VCaP (cell line): ENCODE results near the gene SPRED1.

ENCODE experiments used
- H3K27ac ChIP-seq: fragments of 450-650 bp; 2 replicates; pipeline ENCODE4 v1.5.1; 2017
- CTCF ChIP-seq: fragments of 450-650 bp; conservative IDR thresholded peaks from 2 replicates; pipeline ENCODE4 v1.5.1; 2017; ENCODE audit warnings: mild to moderate bottlenecking, moderate library complexity

Gene SPRED1

DNA sequence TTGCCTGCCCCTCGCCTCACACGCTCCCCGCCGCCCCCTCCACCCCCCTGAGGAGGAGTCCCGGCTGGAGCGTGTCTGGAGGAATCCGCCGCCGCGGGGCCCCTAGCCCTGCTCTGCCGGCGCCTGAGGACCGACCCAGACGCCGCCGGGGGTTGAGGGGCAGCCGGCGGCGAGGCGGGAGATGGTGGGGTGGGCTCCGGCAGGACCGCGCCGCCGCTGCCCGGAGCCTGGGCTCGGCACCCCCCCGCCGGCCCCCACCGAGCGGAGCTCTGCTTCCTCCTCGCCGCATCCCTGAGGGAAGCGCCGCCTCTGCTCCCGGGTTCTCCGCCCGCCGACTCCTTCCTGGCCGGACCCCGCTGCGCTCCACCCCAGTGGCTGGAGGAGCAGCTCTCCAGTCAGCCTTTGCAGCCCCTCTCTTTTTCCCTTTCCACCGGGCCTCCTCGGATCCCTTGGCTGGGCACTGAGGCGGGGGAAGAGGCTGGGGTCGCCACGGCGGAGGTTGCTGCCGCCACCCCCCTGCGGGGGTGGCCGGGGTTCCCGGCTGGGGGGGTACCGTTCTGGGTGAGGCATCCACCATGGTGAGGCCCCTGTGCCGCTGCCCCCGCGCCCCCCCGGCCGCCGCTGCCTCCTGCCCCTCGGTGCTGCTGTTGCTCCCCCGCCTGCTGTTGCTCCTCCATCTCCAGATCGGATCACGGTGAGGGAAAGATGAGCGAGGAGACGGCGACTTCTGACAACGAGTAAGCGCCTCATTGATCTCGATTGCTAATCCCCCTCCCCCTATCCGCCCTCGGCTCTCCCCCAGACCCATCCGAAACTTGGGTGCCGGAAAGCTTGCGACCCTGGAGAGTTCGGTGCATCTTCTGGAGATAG lies at the start of gene SPRED1:
Gene SPRED1 (plus strand): TSS at position 356 of the 870 bp plus-strand sequence. CDS start 350 bp downstream, at position 706.
- H3K27ac ChIP-seq = peak within 1 kb of the TSS; percentile 65

DNA sequence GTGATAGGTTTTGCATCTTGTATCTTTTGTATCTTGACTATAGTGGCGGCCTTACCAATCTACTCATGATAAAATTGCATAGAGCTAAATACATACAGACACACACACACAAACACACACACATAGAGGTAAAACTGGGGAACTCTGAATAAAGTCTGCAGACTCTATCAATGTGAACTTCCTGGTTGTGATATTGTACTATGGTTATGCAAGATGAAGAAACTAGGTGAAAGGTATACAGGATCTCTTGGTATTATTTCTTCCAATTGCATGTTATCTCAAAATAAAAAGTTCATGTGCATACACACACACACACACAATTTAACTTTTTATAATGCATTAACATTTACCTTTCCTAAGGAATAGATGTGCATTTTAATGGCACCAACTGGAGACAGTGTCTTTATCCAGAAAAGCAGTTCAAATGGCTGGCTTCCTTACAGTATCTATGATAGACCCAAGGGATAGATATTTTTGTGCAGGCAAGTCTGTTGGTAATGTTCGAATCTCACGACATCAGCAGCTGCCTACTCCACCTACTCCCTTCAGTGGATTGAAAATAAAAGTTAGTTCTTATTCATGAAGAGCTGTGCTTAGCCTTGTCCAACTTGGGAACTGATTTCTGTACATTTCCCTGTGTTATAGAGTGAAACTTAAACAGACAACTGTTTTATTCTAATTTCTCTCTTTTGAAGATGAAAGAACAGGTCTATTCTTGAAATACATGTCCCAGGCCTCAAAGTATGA lies 46.9 kb upstream of the SPRED1 start:
- TF ChIP-seq CTCF = no peak
- no peak overlapping the region for H3K27ac ChIP-seq

More for the DNA sequence above, at the start of gene SPRED1:
- TF ChIP-seq CTCF = no peak

DNA sequence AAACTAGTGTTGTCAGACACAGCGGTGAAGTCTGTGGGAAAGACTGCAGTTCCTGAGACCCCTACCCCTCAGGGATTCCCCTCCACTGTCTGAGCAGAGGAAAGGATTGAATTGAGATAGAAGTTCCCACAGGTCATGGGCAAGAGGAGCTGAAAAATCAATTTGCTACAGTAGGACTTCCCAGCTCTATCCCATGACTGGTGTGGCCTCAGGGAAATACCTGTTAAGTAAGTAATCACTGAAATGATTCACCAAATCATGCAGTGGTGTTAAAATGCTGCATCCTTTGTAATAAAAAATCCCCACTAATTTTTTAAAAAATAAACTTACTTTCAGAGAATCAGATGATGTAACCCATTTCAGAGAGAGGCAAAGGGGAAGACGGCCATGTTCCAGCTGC lies 45.0 kb upstream of the SPRED1 start:
- no peak for TF ChIP-seq CTCF
- no peak overlapping the region for H3K27ac ChIP-seq

DNA sequence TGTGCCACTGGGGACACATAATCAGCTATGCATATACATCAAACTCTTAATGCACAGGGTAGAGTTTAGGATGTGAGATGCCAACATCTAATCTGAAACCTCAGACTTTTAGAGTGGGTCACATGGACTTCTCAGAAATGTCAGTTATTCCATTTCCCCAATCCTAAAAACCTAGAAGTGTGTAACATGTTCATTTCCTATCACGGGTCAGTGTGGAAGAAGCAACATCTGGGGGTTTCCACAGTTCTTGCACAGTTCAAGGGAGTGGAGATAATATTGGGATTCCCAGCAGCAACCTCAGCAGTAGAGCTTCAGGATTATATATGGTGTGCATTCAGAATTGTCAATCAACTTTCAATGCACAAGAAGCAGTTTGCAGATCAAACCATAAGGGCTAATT lies 44.4 kb upstream of the SPRED1 start:
- H3K27ac ChIP-seq = no peak overlapping the region
- no peak for TF ChIP-seq CTCF

DNA sequence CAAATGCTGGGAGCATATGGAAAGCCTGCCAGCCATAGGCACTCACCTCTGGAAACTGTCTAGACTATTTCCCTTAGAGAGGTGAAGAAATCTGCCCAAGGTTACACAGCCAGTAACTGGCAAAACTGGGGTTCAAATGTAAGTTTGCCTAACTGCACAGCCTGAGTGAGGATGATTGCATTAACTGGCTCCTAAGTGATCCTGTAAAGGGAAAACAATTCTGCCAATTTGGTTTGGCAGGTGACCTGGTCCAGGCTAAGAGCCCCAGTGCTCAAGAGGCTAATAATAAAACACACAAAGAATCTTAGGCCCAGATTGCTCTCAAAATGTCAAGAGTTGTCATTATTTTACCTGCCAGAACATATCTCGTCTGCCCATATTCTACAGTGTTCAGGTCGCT lies 43.9 kb upstream of the SPRED1 start:
- no peak for TF ChIP-seq CTCF
- H3K27ac ChIP-seq = no peak overlapping the region

DNA sequence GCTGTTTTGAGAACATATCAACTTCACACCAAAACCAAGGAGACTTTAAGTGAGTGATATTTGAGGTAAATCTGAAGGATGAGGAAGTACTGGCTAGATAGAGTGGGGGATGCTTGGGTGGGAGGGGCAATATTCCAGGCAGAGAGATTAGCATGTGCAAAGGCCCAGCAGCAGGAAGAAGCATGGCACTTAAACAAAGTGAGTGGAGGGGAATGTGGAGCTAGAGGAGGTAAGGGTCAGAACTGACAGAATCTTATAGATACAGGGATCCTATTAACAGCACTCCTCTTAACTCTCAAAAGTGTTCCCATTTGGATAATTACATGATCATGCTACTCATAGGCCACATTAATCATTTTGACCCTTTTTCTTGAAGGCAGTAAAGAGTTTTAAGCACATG lies 41.4 kb upstream of the SPRED1 start:
- TF ChIP-seq CTCF = no peak
- H3K27ac ChIP-seq = no peak overlapping the region

DNA sequence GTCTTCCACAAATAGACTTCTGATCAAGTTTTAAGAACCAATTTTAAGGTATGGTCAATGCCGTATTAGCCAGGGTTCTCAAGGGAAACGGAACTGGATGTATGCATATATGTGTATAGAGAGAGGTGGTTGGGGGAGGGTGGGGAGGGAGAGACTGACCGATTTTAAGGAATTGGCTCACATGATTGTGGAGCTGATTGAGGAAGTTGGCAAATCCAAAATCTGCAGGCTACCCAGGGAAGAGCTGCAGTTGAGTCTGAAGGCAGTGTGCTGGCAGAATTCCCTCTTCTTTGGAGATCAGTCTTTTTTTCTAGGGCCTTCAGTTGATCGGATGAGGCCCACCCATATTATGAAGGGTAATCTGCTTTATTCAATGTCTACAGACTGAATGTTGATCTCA lies 40.8 kb upstream of the SPRED1 start:
- no peak overlapping the region for H3K27ac ChIP-seq
- TF ChIP-seq CTCF = no peak
